Right lobe of liver (tissue), 6 donors: Measurements from ENCODE around the gene MRRF. TPM values are rescaled to one million over a fixed set of nuclear protein-coding genes. Genes with fewer than 3 reads are reported as not detected.

ENCODE experiments used
- ATAC-seq, 4 donors: fragments of 200-7000 bp; cut with Tn5 transposase; one replicate each; pipeline ENCODE4 v1.9.1; 2020; ENCODE audit warnings: mild to moderate bottlenecking in 4 of 4, moderate library complexity in 4 of 4
- DNase-seq, 3 donors: peaks; one replicate each; pipeline ENCODE4 v3.0.0-alpha.2; 2020
- H3K27ac ChIP-seq, 3 donors: fragments of 200-600 bp; one replicate each; pipeline ENCODE4 v1.8.0; 2022
- H3K27me3 ChIP-seq, 2 donors: fragments of 200-600 bp; one replicate each; pipeline ENCODE4 v1.8.0; 2022
- H3K36me3 ChIP-seq, 4 donors: fragments of 200-600 bp; sonication (generic) in 1 of 4; one replicate each; pipeline versions ENCODE4 v1.5.1 to v1.8.0; 2017 to 2022; ENCODE audit warnings: control low read depth in 1 of 4
- H3K4me1 ChIP-seq, 4 donors: fragments of 200-600 bp; sonication (generic) in 1 of 4; one replicate each; pipeline versions ENCODE4 v1.5.1 to v1.8.0; 2017 to 2022; ENCODE audit warnings: control low read depth in 1 of 4
- H3K4me3 ChIP-seq, 3 donors: fragments of 200-600 bp; one replicate each; pipeline ENCODE4 v1.8.0; 2022
- H3K9me3 ChIP-seq, 4 donors: fragments of 200-600 bp; sonication (generic) in 1 of 4; one replicate each; pipeline versions ENCODE4 v1.5.1 to v1.8.0; 2017 to 2022; ENCODE audit warnings: control low read depth in 1 of 4
- POLR2A ChIP-seq: fragments of 450-650 bp; IDR thresholded peaks from one replicate; pipeline ENCODE4 v1.6.1; 2017; ENCODE audit warnings: antibody characterized with exemption, mild to moderate bottlenecking
- WGBS: methylation state at CpG from one replicate; pipeline ENCODE4 v1.1.6; 2018; ENCODE audit warnings: low coverage, low lambda C conversion rate; ENCODE audit not compliant: insufficient coverage; ENCODE audit errors: missing lambda C conversion rate; 5-methylcytosine and 5-hydroxymethylcytosine counted together
- intact Hi-C, 2 donors: fragments of 100-400 bp; cut with DNase I; formaldehyde crosslinking; loops; one replicate each; pipeline versions ENCODE4 v1.11.2 to v1.14.1; 2022
- total RNA-seq, 6 experiments: library from RNA; depleted of rRNA in 2 of 6; stranded (reverse); fragments of >200 nt in 2 of 6; fragmentation: NEBNext Ultra II Directional in 3 of 6; extraction: Animal tissue kit (Norgen Biotek cat#: 25700) in 3 of 6; gene quantifications; one replicate each; pipeline versions ENCODE4 v1.1.0 to v1.2.4, GENCODE V29; 2016 to 2023
- TF ChIP-seq, protein P1 (sequence below), 4 donors: fragments of 200-600 bp in 3 of 4; fragments of 450-650 bp in 1 of 4; IDR thresholded peaks; one replicate each; pipeline versions ENCODE4 v1.5.1 to v1.8.0; 2016 to 2022; ENCODE audit warnings: antibody characterized with exemption in 4 of 4, mild to moderate bottlenecking in 2 of 4
- donor health status: DM: no; HTN: yes; CAD: no.
- donor health status: DM: no; HTN: no; CAD: no.
- donor health status: DM: no; HTN: no; CAD: no.
- donor health status: DM: no; HTN: yes; CAD: no.
- donor health status: DM: no; HTN: yes; CAD: no.

The MRRF gene
- total RNA-seq, 6 experiments from 2014 or later = 17.4 to 34.0 (median 22.6) TPM

DNA sequence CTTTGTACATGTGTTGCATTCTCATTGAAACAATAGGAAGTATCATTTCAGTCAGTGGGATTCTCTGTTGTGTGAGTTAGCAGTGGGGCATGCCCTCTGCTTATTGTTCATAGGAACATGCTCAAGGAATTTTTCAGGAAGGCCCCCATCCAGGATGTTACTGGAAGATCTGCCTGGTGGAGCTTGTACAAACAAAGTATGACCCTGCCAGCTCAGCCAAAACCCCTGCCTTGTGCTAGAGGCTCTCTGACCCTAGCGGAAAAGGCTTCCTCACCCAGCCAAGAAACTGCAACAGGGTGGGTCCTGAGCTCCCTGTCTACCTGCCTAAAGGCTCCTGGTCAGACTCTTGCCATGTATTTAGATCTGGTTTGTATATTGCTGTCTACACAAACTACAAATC is 43.2 kb downstream of the MRRF start:
- TF ChIP-seq, protein P1, sequence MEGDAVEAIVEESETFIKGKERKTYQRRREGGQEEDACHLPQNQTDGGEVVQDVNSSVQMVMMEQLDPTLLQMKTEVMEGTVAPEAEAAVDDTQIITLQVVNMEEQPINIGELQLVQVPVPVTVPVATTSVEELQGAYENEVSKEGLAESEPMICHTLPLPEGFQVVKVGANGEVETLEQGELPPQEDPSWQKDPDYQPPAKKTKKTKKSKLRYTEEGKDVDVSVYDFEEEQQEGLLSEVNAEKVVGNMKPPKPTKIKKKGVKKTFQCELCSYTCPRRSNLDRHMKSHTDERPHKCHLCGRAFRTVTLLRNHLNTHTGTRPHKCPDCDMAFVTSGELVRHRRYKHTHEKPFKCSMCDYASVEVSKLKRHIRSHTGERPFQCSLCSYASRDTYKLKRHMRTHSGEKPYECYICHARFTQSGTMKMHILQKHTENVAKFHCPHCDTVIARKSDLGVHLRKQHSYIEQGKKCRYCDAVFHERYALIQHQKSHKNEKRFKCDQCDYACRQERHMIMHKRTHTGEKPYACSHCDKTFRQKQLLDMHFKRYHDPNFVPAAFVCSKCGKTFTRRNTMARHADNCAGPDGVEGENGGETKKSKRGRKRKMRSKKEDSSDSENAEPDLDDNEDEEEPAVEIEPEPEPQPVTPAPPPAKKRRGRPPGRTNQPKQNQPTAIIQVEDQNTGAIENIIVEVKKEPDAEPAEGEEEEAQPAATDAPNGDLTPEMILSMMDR (IDR thresholded peaks at IDR 0.05) = no peak
- no peak for TF ChIP-seq POLR2A
- H3K36me3 ChIP-seq = peaks cover 0 to 21% (median 5%) of the 10 kb centered on the region in 4 donors
- ATAC-seq (peak; percentile 60 to 79 (median 69)), DNase-seq (no peak)
- H3K27me3 ChIP-seq = no peaks in the 10 kb centered on the region
- H3K9me3 ChIP-seq = no peaks in the 10 kb centered on the region
- H3K4me1 ChIP-seq = no peaks in the 10 kb centered on the region
- no peak overlapping the region for H3K4me3 ChIP-seq
- intact Hi-C loops = no loop called here
- H3K27ac ChIP-seq = no peak overlapping the region
- WGBS = no CpG with 5 or more reads among the region's 1 CpG

DNA sequence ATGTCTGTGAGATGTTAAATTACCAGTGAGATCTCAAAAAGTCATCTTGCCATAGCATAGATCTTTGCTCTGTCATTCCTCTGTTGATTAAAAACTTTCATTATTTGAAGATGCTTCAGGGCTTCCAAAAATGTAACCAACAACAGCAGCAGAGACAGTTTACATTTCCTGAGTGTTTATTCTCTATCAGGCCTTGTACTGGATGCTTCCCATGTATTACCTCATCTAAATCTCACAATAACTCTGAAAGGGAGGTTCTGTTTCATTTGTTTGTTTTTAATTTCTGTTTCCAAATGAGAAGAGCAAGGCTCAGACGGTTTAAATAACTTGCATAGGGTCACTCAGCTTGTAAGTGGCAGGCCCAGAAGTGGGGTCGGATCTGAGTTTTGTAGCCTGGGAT is 45.2 kb downstream of the MRRF start:
- DNase-seq = no peak
- H3K4me1 ChIP-seq = no peaks in the 10 kb centered on the region
- no peaks in the 10 kb centered on the region for H3K9me3 ChIP-seq
- 82% methylated on average over 2 of the region's 2 CpGs for WGBS
- intact Hi-C loops = no loop called here
- TF ChIP-seq, protein P1 (IDR thresholded peaks at IDR 0.05) = no peak
- TF ChIP-seq POLR2A = no peak
- no peak for ATAC-seq
- peaks cover 0 to 31% (median 15%) of the 10 kb centered on the region in 4 donors for H3K36me3 ChIP-seq
- H3K4me3 ChIP-seq = no peak overlapping the region
- H3K27ac ChIP-seq = no peak overlapping the region
- no peaks in the 10 kb centered on the region for H3K27me3 ChIP-seq

DNA sequence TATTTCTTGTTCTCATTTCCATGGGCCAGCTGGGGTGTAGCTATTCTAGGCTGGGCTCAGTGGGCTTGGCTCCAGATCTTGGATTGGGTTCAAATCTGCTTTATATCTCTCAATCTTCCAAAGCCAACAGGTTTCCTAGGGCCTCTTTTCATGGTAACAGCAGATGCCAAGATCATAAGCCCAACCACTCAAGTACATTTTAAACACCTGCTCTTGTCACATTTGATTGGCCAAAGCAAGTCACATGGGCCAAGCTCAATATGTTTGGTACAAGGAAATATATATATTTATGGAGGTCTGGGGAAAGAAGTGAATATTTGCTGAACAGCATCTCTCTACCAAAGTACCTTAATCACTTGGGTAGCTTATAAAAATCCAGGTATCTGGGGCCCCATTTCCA is 49.5 kb downstream of the MRRF start:
- TF ChIP-seq POLR2A = no peak
- TF ChIP-seq, protein P1 (IDR thresholded peaks at IDR 0.05) = no peak
- intact Hi-C loops = no loop called here
- no peak for ATAC-seq
- no peaks in the 10 kb centered on the region for H3K9me3 ChIP-seq
- H3K27ac ChIP-seq = no peak overlapping the region
- DNase-seq = no peak
- no peak overlapping the region for H3K4me3 ChIP-seq
- H3K36me3 ChIP-seq = peaks cover 0 to 36% (median 15%) of the 10 kb centered on the region in 4 donors
- H3K4me1 ChIP-seq = no peaks in the 10 kb centered on the region
- H3K27me3 ChIP-seq = no peaks in the 10 kb centered on the region

DNA sequence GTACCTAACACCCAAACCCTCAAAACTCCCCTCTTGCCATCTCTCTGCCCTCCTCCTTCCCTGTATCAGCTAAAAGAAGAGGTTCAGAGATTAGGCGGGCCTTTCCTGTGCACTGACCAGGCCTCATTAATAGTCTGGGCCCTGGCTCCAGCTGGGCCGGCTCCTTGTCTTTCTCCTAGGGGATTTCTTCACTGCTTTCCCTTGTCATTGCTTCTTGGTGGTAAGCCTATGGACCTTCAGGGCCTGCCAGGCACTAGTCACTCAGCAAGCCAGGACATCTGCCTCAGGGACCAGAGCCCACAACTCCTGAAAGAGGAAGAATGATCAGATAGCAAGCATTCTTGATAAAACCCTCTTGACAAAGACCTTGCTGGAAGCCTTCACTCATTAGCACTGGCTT is 50.9 kb downstream of the MRRF start:
- Histone ChIP-seq H3K4me1 (no peaks in the 10 kb centered on the region), H3K27ac (no peak overlapping the region), H3K9me3 (no peaks in the 10 kb centered on the region), H3K27me3 (no peaks in the 10 kb centered on the region), H3K36me3 (peaks cover 0 to 30% (median 15%) of the 10 kb centered on the region in 4 donors), H3K4me3 (no peak overlapping the region)
- intact Hi-C loops = no loop called here
- TF ChIP-seq POLR2A = no peak
- no peak for DNase-seq
- no peak for ATAC-seq
- 60% methylated on average over 1 of the region's 2 CpGs for WGBS

DNA sequence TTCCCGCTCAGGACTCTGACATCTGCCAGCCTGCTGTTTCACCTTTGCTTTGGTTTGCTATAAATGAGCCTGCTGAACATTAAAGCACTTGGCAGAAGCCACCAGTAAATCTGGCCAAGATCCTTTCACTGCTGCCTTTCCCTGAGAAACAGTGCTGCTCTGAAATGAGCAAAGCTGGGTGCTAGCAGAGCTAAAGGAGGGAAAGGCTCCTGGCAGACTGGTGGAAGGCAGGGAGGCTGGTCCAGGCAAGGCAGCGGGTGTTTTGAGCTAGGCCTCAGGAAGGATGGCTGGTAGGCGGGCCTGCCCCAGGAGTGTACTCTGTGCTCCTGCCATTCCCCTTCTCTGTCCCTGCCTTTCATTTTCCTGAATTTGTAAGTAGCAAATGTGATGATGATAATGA is 53.6 kb downstream of the MRRF start:
- peak in 1 of 4 donors; percentile 46 for ATAC-seq
- no peak for TF ChIP-seq POLR2A
- TF ChIP-seq, protein P1 (IDR thresholded peaks at IDR 0.05) = no peak
- intact Hi-C loops = no loop called here
- Histone ChIP-seq H3K9me3 (no peaks in the 10 kb centered on the region), H3K4me1 (no peaks in the 10 kb centered on the region), H3K4me3 (no peak overlapping the region), H3K36me3 (peaks cover 0 to 28% (median 12%) of the 10 kb centered on the region in 4 donors), H3K27me3 (no peaks in the 10 kb centered on the region), H3K27ac (no peak overlapping the region)
- no peak for DNase-seq
- WGBS = 76% methylated on average over 3 of the region's 3 CpGs
